ENCODE results near the gene PXYLP1. TPM values are rescaled to one million over a fixed set of nuclear protein-coding genes. Genes with fewer than 3 reads are reported as not detected.

PXYLP1 gene
- total RNA-seq, 4 donors from 2014 or later, result 18.5 to 29.7 (median 26.4) TPM

- no peaks in the 10 kb centered on the region for H3K27me3 ChIP-seq
- TF ChIP-seq POLR2A (IDR thresholded peaks at IDR 0.05) (no peak), CTCF (IDR thresholded peaks at IDR 0.05) (no peak)
- H3K4me3 ChIP-seq, result no peak overlapping the region
- intact Hi-C loops (cut with DNase I; ENCODE audit: low total_unique reads), result no loop called here
- H3K4me1 ChIP-seq, result no peaks in the 10 kb centered on the region
- H3K9me3 ChIP-seq, result no peaks in the 10 kb centered on the region
- H3K27ac ChIP-seq, result no peak overlapping the region
- H3K36me3 ChIP-seq, result no peaks in the 10 kb centered on the region
- no peak for DNase-seq
Measured at GRCh38 chr3:141260630-141260927, 29.0 kb downstream of the PXYLP1 start.

GRCh38 chr3:141261472-141262307 lies 30.1 kb downstream of the PXYLP1 start:
- H3K27ac ChIP-seq, result no peak overlapping the region

GRCh38 chr3:141262308-141262705 lies 30.7 kb downstream of the PXYLP1 start:
- Histone ChIP-seq H3K9me3 (no peaks in the 10 kb centered on the region), H3K27me3 (no peaks in the 10 kb centered on the region), H3K36me3 (no peaks in the 10 kb centered on the region), H3K4me1 (no peaks in the 10 kb centered on the region), H3K27ac (no peak overlapping the region), H3K4me3 (no peak overlapping the region)
- TF ChIP-seq CTCF (IDR thresholded peaks at IDR 0.05) (no peak), POLR2A (IDR thresholded peaks at IDR 0.05) (no peak)
- DNase-seq, result no peak
- intact Hi-C loops (cut with DNase I; ENCODE audit: low total_unique reads), result no loop called here

More at GRCh38 chr3:141261472-141262307, 30.1 kb downstream of the PXYLP1 start:
- no peaks in the 10 kb centered on the region for H3K4me1 ChIP-seq
- no peaks in the 10 kb centered on the region for H3K27me3 ChIP-seq
- TF ChIP-seq CTCF (IDR thresholded peaks at IDR 0.05), result no peak
- TF ChIP-seq POLR2A (IDR thresholded peaks at IDR 0.05), result no peak
- DNase-seq, result no peak
- no peak overlapping the region for H3K4me3 ChIP-seq
- intact Hi-C loops (cut with DNase I; ENCODE audit: low total_unique reads), result no loop called here
- H3K9me3 ChIP-seq, result no peaks in the 10 kb centered on the region
- no peaks in the 10 kb centered on the region for H3K36me3 ChIP-seq

- Histone ChIP-seq H3K36me3 (no peaks in the 10 kb centered on the region), H3K27me3 (no peaks in the 10 kb centered on the region), H3K9me3 (no peaks in the 10 kb centered on the region), H3K4me1 (no peaks in the 10 kb centered on the region), H3K4me3 (no peak overlapping the region), H3K27ac (no peak overlapping the region)
- no peak for DNase-seq
- TF ChIP-seq CTCF (IDR thresholded peaks at IDR 0.05) (no peak), POLR2A (IDR thresholded peaks at IDR 0.05) (no peak)
- intact Hi-C loops (cut with DNase I; ENCODE audit: low total_unique reads), result no loop called here
Measured at GRCh38 chr3:141266186-141266585, 34.6 kb downstream of the PXYLP1 start.

GRCh38 chr3:141266797-141267555 lies 35.4 kb downstream of the PXYLP1 start:
- DNase-seq, result no peak
- Histone ChIP-seq H3K9me3 (no peaks in the 10 kb centered on the region), H3K36me3 (no peaks in the 10 kb centered on the region), H3K4me3 (no peak overlapping the region), H3K27me3 (no peaks in the 10 kb centered on the region), H3K4me1 (no peaks in the 10 kb centered on the region), H3K27ac (no peak overlapping the region)
- TF ChIP-seq CTCF (IDR thresholded peaks at IDR 0.05) (no peak), POLR2A (IDR thresholded peaks at IDR 0.05) (no peak)
- intact Hi-C loops (cut with DNase I; ENCODE audit: low total_unique reads), result no loop called here

All from uterus (tissue), 4 donors.